Liver (tissue), 9 donors: Measurements from ENCODE around the gene CD300H. TPM values are rescaled to one million over a fixed set of nuclear protein-coding genes. Genes with fewer than 3 reads are reported as not detected.

Source experiments
- DNase-seq: peaks from one replicate; pipeline ENCODE4 v3.0.0-alpha.2; 2017; ENCODE audit warnings: low spot score
- H3K27ac ChIP-seq, 2 donors: one replicate each; pipeline ENCODE4 v1.7.0; 2013; ENCODE audit warnings: inconsistent platforms in 2 of 2, low read length in 2 of 2, control low read depth in 1 of 2, low read depth in 1 of 2, mild to moderate bottlenecking in 1 of 2
- H3K27me3 ChIP-seq, 4 donors: one replicate each; pipeline versions ENCODE4 v1.6.1 to v1.7.0; 2013; ENCODE audit warnings: low read length in 3 of 4, inconsistent platforms in 1 of 4, mild to moderate bottlenecking in 1 of 4, moderate library complexity in 1 of 4; ENCODE audit not compliant: control insufficient read depth in 4 of 4, insufficient read depth in 4 of 4
- H3K36me3 ChIP-seq, 4 donors: one replicate each; pipeline versions ENCODE4 v1.6.1 to v1.7.0; 2013; ENCODE audit warnings: low read length in 3 of 4, mild to moderate bottlenecking in 3 of 4, low read depth in 1 of 4, moderate library complexity in 1 of 4; ENCODE audit not compliant: control insufficient read depth in 4 of 4, insufficient read depth in 3 of 4
- H3K4me1 ChIP-seq, 4 donors: one replicate each; pipeline versions ENCODE4 v1.6.1 to v1.7.0; 2013; ENCODE audit warnings: low read length in 3 of 4, mild to moderate bottlenecking in 3 of 4, moderate library complexity in 1 of 4; ENCODE audit not compliant: control insufficient read depth in 4 of 4, insufficient read depth in 4 of 4
- H3K4me3 ChIP-seq, 3 donors: one replicate each; pipeline versions ENCODE4 v1.6.1 to v1.7.0; 2013; ENCODE audit warnings: low read length in 3 of 3, control low read depth in 1 of 3, low read depth in 1 of 3, mild to moderate bottlenecking in 1 of 3
- H3K9ac ChIP-seq, 2 donors: one replicate each; pipeline ENCODE4 v1.7.0; 2013; ENCODE audit warnings: low read length in 2 of 2, mild to moderate bottlenecking in 2 of 2, moderate library complexity in 2 of 2, control low read depth in 1 of 2, low read depth in 1 of 2
- H3K9me3 ChIP-seq, 4 donors: one replicate each; pipeline versions ENCODE4 v1.6.1 to v1.7.0; 2013; ENCODE audit warnings: low read length in 3 of 4; ENCODE audit not compliant: control insufficient read depth in 4 of 4
- ATF3 ChIP-seq: IDR thresholded peaks from 2 replicates; pipeline ENCODE4 v1.6.1; 2016; ENCODE audit warnings: antibody characterized with exemption
- EGR1 ChIP-seq, 2 donors: IDR thresholded peaks; 2 replicates each; pipeline ENCODE4 v1.6.1; 2016 to 2018; ENCODE audit warnings: antibody characterized with exemption in 2 of 2, low read depth in 2 of 2
- FOXA1 ChIP-seq: IDR thresholded peaks from 2 replicates; pipeline ENCODE4 v1.6.1; 2016; ENCODE audit warnings: antibody characterized with exemption
- FOXA2 ChIP-seq: IDR thresholded peaks from 2 replicates; pipeline ENCODE4 v1.6.1; 2016; ENCODE audit warnings: antibody characterized with exemption
- GABPA ChIP-seq, 2 donors: IDR thresholded peaks in 1 of 2; conservative IDR thresholded peaks in 1 of 2; 2 replicates each; pipeline ENCODE4 v1.6.1; 2016; ENCODE audit warnings: antibody characterized with exemption in 2 of 2, mild to moderate bottlenecking in 1 of 2, moderate library complexity in 1 of 2
- HNF4A ChIP-seq, 2 donors: conservative IDR thresholded peaks; 2 replicates each; pipeline ENCODE4 v1.6.1; 2016; ENCODE audit warnings: antibody characterized with exemption in 2 of 2, mild to moderate bottlenecking in 2 of 2
- HNF4G ChIP-seq: IDR thresholded peaks from 2 replicates; pipeline ENCODE4 v1.6.1; 2016; ENCODE audit warnings: antibody characterized with exemption
- JUND ChIP-seq, 2 donors: IDR thresholded peaks; 2 replicates each; pipeline ENCODE4 v1.6.1; 2016; ENCODE audit warnings: antibody characterized with exemption in 2 of 2
- MAX ChIP-seq: IDR thresholded peaks from 2 replicates; pipeline ENCODE4 v1.6.1; 2016; ENCODE audit warnings: antibody characterized with exemption
- NR2F2 ChIP-seq: IDR thresholded peaks from 2 replicates; pipeline ENCODE4 v1.6.1; 2016; ENCODE audit warnings: antibody characterized with exemption
- RAD21 ChIP-seq, 2 donors: IDR thresholded peaks; 2 replicates each; pipeline ENCODE4 v1.6.1; 2016; ENCODE audit warnings: antibody characterized with exemption in 2 of 2, mild to moderate bottlenecking in 2 of 2
- REST ChIP-seq: IDR thresholded peaks from 2 replicates; pipeline ENCODE4 v1.6.1; 2016; ENCODE audit warnings: antibody characterized with exemption, mild to moderate bottlenecking
- RXRA ChIP-seq, 2 donors: IDR thresholded peaks; 2 replicates each; pipeline ENCODE4 v1.6.1; 2017 to 2018; ENCODE audit warnings: antibody characterized with exemption in 2 of 2, mild to moderate bottlenecking in 1 of 2
- SP1 ChIP-seq: IDR thresholded peaks from 2 replicates; pipeline ENCODE4 v1.6.1; 2018; ENCODE audit warnings: antibody characterized with exemption, mild to moderate bottlenecking
- TAF1 ChIP-seq: conservative IDR thresholded peaks from 2 replicates; pipeline ENCODE4 v1.6.1; 2016; ENCODE audit warnings: antibody characterized with exemption, mild to moderate bottlenecking
- YY1 ChIP-seq: IDR thresholded peaks from 2 replicates; pipeline ENCODE4 v1.6.1; 2016; ENCODE audit warnings: antibody characterized with exemption, mild to moderate bottlenecking
- ZBTB33 ChIP-seq: IDR thresholded peaks from 2 replicates; pipeline ENCODE4 v1.6.1; 2016; ENCODE audit warnings: antibody characterized with exemption
- WGBS: extraction: QIAGEN DNeasy Blood & Tissue Kit; methylation state at CpG from one replicate; pipeline ENCODE4 v1.1.7; 2013; 5-methylcytosine and 5-hydroxymethylcytosine counted together
- polyA plus RNA-seq, 2 donors: library from polyadenylated mRNA; stranded (reverse) in 1 of 2; unstranded in 1 of 2; fragments of 200-250 nt in 1 of 2; fragments of >200 nt in 1 of 2; fragmentation: Nextera tagmentation in 1 of 2; extraction: Ambion mirVana in 1 of 2; gene quantifications; one replicate each; pipeline versions ENCODE4 v1.2.1 to v1.2.3, GENCODE V29; 2013 to 2015
- total RNA-seq, 2 donors: library from RNA; depleted of rRNA; stranded (reverse); fragments of >200 nt; gene quantifications; one replicate each; pipeline ENCODE4 v1.2.3, GENCODE V29; 2014
- TF ChIP-seq, protein P1 (sequence below): fragments of 150-350 bp; IDR thresholded peaks from 2 replicates; pipeline ENCODE4 v1.5.1; 2017; ENCODE audit warnings: improper control_type of control experiment, low read depth, low read length; ENCODE audit not compliant: missing input control
- donor health status: healthy.
- donor health status: healthy.
- donor health status: healthy.
- donor health status: healthy.
- donor health status: healthy.

CD300H gene
- total and polyA plus RNA-seq, 4 donors = 0.47 TPM; not detected in 3

DNA sequence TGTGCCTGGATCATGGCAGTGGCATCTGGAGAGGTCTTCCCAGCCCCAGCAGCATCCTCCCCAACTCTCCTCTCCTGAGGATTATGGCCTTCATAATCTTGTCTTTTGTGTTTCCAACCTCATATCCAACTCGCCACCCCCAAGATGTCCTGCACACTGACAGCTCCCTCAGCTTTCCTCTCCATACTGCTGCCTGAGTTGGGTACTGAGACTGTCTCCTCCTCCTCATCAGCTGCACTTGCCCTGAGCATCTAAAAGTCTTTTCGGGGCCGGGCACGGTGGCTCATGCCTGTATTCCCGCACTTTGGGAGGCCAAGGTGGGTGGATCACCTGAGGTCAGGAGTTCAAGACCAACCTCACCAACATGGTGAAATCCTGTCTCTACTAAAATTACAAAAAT is 38.1 kb downstream of the CD300H start:
- H3K27ac ChIP-seq = no peak overlapping the region
- TF ChIP-seq JUND (IDR thresholded peaks at IDR 0.05) = no peak
- no peak for TF ChIP-seq EGR1 (IDR thresholded peaks at IDR 0.05; ENCODE audit: low read depth in 2 of 2)
- TF ChIP-seq REST = no peak
- no peak for TF ChIP-seq GABPA (IDR thresholded peaks at IDR 0.05 in 1 of 2, conservative IDR thresholded peaks at IDR 0.05 in 1 of 2)
- no peak for TF ChIP-seq ATF3
- no peak for TF ChIP-seq YY1
- TF ChIP-seq TAF1 = no peak
- no peak for TF ChIP-seq RXRA (IDR thresholded peaks at IDR 0.05)
- TF ChIP-seq, protein P1, sequence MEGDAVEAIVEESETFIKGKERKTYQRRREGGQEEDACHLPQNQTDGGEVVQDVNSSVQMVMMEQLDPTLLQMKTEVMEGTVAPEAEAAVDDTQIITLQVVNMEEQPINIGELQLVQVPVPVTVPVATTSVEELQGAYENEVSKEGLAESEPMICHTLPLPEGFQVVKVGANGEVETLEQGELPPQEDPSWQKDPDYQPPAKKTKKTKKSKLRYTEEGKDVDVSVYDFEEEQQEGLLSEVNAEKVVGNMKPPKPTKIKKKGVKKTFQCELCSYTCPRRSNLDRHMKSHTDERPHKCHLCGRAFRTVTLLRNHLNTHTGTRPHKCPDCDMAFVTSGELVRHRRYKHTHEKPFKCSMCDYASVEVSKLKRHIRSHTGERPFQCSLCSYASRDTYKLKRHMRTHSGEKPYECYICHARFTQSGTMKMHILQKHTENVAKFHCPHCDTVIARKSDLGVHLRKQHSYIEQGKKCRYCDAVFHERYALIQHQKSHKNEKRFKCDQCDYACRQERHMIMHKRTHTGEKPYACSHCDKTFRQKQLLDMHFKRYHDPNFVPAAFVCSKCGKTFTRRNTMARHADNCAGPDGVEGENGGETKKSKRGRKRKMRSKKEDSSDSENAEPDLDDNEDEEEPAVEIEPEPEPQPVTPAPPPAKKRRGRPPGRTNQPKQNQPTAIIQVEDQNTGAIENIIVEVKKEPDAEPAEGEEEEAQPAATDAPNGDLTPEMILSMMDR = no peak
- no peak for TF ChIP-seq HNF4G
- no peak for TF ChIP-seq SP1
- TF ChIP-seq FOXA1 = no peak
- TF ChIP-seq HNF4A (conservative IDR thresholded peaks at IDR 0.05) = no peak
- no peak for TF ChIP-seq FOXA2
- no peak for TF ChIP-seq NR2F2
- TF ChIP-seq ZBTB33 = no peak
- TF ChIP-seq RAD21 (IDR thresholded peaks at IDR 0.05) = no peak
- TF ChIP-seq MAX = no peak
- H3K9me3 ChIP-seq = no peaks in the 10 kb centered on the region
- no peak overlapping the region for H3K4me3 ChIP-seq
- H3K9ac ChIP-seq = no peak overlapping the region
- H3K27me3 ChIP-seq = peaks cover 0 to 3% (median 0%) of the 10 kb centered on the region in 4 donors
- peak; percentile 22 for DNase-seq
- 68% methylated on average over 5 of the region's 5 CpGs for WGBS
- H3K36me3 ChIP-seq = no peaks in the 10 kb centered on the region
- no peaks in the 10 kb centered on the region for H3K4me1 ChIP-seq
